ENCODE results near the gene MACROD2.

Gene MACROD2

DNA sequence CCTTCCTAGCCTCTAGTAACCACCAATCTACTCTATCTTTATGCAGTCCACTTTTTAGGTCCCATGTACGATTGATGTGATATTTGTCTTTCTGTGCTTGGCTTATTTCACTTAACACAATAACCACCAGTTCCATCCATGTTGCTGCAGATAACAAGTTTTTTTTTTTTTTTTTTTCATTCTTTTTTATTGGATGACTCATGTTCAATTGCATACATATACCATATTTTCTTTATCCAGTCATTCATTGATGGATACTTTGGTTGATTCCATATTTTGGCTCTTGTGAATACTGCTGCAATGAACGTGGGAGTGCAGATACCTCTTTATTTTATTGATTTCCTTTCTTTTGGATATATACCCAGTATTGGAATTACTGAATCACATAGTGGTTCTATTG, 942.5 kb downstream of the MACROD2 start:
- H3K4me3 ChIP-seq (ENCODE audit: low read depth, low read length) = no peak overlapping the region
- DNase-seq (ENCODE audit: low read depth) = no peak
- TF ChIP-seq, protein P1, sequence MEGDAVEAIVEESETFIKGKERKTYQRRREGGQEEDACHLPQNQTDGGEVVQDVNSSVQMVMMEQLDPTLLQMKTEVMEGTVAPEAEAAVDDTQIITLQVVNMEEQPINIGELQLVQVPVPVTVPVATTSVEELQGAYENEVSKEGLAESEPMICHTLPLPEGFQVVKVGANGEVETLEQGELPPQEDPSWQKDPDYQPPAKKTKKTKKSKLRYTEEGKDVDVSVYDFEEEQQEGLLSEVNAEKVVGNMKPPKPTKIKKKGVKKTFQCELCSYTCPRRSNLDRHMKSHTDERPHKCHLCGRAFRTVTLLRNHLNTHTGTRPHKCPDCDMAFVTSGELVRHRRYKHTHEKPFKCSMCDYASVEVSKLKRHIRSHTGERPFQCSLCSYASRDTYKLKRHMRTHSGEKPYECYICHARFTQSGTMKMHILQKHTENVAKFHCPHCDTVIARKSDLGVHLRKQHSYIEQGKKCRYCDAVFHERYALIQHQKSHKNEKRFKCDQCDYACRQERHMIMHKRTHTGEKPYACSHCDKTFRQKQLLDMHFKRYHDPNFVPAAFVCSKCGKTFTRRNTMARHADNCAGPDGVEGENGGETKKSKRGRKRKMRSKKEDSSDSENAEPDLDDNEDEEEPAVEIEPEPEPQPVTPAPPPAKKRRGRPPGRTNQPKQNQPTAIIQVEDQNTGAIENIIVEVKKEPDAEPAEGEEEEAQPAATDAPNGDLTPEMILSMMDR (conservative IDR thresholded peaks at IDR 0.05; ENCODE audit: low read depth, low read length) = no peak

DNA sequence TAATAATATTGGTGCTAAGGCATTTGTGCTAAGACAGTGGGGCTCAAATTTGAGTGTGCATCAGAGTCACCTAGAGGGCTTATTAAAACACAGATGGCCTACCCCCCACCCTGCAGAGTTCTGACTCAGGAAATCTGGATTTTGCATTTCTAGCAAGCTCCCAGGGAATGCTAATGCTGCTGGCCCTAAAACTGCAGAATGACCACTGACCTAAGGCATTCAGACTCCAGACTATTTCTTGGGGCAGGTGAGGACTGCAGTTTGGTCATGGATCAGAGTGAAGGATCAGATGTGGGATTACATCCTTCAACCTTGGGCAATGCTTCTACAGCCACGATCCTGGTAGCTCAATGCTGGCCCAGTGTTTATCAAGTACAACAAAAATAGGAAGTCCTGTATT, 952.2 kb downstream of the MACROD2 start:
- DNase-seq (ENCODE audit: low read depth) = no peak
- no peak overlapping the region for H3K4me3 ChIP-seq (ENCODE audit: low read depth, low read length)
- TF ChIP-seq, protein P1 (conservative IDR thresholded peaks at IDR 0.05; ENCODE audit: low read depth, low read length) = no peak

DNA sequence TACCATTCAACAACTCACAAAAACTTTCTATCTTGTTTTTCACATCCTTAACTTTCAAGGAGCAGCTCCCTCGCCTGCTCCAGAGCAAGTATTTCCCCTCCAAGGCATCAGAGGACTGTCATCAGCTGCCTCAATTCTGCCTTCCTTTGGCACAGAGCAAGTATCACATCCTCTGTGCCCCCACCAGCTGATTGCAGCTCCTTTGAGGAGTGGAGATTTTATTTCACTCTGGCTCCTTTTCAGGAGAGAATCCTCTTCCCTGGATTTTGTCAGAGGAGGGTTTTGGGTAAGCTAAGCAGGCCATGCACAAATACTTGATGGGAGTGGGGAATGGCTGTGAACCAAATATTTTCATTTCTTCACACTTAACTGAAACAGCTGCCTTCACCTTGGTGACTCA, 952.6 kb downstream of the MACROD2 start:
- DNase-seq (ENCODE audit: low read depth) = no peak

GRCh38 chr20:14948416-14948815, 953.1 kb downstream of the MACROD2 start:
- TF ChIP-seq, protein P1 (conservative IDR thresholded peaks at IDR 0.05; ENCODE audit: low read depth, low read length) = peak; percentile 32
- no peak overlapping the region for H3K4me3 ChIP-seq (ENCODE audit: low read depth, low read length)
- DNase-seq (ENCODE audit: low read depth) = peak; percentile 13

More for the DNA sequence above, 952.6 kb downstream of the MACROD2 start:
- TF ChIP-seq, protein P1 (conservative IDR thresholded peaks at IDR 0.05; ENCODE audit: low read depth, low read length) = no peak
- H3K4me3 ChIP-seq (ENCODE audit: low read depth, low read length) = no peak overlapping the region

GRCh38 chr20:14950633-14951032, 955.3 kb downstream of the MACROD2 start:
- no peak overlapping the region for H3K4me3 ChIP-seq (ENCODE audit: low read depth, low read length)
- no peak for DNase-seq (ENCODE audit: low read depth)
- TF ChIP-seq, protein P1 (conservative IDR thresholded peaks at IDR 0.05; ENCODE audit: low read depth, low read length) = no peak

- H3K4me3 ChIP-seq (ENCODE audit: low read depth, low read length) = no peak overlapping the region
- TF ChIP-seq, protein P1 (conservative IDR thresholded peaks at IDR 0.05; ENCODE audit: low read depth, low read length) = no peak
- DNase-seq (ENCODE audit: low read depth) = no peak
These were observed 955.8 kb downstream of the MACROD2 start for GRCh38 chr20:14951105-14951504.

- DNase-seq (ENCODE audit: low read depth) = peak; percentile 35
- TF ChIP-seq, protein P1 (conservative IDR thresholded peaks at IDR 0.05; ENCODE audit: low read depth, low read length) = no peak
- H3K4me3 ChIP-seq (ENCODE audit: low read depth, low read length) = no peak overlapping the region
These were observed 956.5 kb downstream of the MACROD2 start for GRCh38 chr20:14951707-14952418.
